ENCODE results near the gene LTN1.

DNA sequence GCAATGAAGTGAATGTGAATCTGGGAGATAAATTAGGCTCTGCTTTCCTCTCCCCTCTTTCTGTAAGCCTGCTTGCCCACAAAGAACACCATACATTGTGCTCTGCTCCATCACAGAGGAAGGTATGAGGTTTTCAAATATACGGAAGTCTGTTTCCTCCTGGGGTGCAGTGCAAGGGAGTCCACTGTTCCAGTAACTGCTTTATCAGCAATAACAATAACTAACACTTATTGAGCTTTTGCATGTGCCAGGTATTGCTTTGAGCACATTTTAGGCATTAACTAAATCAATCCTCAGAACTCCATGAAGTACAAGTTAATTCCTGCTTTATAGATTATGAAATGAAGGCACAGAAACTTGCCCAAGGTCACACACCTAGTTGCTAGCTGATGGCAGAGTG lies 10.0 kb downstream of the LTN1 start:
- TF ChIP-seq YY1 (IDR thresholded peaks at IDR 0.05; ENCODE audit: low read depth) (no peak), TAF1 (IDR thresholded peaks at IDR 0.05; ENCODE audit: low read depth) (no peak), NFIC (IDR thresholded peaks at IDR 0.05) (no peak), EGR1 (IDR thresholded peaks at IDR 0.05) (no peak), CREB1 (IDR thresholded peaks at IDR 0.05; ENCODE audit: low read depth) (no peak), FOXM1 (IDR thresholded peaks at IDR 0.05; ENCODE audit: borderline replicate concordance, low read depth) (no peak)
- TF ChIP-seq, protein P1, sequence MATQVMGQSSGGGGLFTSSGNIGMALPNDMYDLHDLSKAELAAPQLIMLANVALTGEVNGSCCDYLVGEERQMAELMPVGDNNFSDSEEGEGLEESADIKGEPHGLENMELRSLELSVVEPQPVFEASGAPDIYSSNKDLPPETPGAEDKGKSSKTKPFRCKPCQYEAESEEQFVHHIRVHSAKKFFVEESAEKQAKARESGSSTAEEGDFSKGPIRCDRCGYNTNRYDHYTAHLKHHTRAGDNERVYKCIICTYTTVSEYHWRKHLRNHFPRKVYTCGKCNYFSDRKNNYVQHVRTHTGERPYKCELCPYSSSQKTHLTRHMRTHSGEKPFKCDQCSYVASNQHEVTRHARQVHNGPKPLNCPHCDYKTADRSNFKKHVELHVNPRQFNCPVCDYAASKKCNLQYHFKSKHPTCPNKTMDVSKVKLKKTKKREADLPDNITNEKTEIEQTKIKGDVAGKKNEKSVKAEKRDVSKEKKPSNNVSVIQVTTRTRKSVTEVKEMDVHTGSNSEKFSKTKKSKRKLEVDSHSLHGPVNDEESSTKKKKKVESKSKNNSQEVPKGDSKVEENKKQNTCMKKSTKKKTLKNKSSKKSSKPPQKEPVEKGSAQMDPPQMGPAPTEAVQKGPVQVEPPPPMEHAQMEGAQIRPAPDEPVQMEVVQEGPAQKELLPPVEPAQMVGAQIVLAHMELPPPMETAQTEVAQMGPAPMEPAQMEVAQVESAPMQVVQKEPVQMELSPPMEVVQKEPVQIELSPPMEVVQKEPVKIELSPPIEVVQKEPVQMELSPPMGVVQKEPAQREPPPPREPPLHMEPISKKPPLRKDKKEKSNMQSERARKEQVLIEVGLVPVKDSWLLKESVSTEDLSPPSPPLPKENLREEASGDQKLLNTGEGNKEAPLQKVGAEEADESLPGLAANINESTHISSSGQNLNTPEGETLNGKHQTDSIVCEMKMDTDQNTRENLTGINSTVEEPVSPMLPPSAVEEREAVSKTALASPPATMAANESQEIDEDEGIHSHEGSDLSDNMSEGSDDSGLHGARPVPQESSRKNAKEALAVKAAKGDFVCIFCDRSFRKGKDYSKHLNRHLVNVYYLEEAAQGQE (IDR thresholded peaks at IDR 0.05; ENCODE audit: low read depth), result no peak

Data from Ishikawa (cell line).